HG03039 (cell line): ENCODE data around the gene NUBP2.

Experiments
- ATAC-seq: cut with Tn5 transposase; IDR thresholded peaks from one replicate; pipeline ENCODE4 v1.9.1; 2021; ENCODE audit warnings: mild to moderate bottlenecking, moderate library complexity; ENCODE audit not compliant: unreplicated experiment

NUBP2 gene

DNA sequence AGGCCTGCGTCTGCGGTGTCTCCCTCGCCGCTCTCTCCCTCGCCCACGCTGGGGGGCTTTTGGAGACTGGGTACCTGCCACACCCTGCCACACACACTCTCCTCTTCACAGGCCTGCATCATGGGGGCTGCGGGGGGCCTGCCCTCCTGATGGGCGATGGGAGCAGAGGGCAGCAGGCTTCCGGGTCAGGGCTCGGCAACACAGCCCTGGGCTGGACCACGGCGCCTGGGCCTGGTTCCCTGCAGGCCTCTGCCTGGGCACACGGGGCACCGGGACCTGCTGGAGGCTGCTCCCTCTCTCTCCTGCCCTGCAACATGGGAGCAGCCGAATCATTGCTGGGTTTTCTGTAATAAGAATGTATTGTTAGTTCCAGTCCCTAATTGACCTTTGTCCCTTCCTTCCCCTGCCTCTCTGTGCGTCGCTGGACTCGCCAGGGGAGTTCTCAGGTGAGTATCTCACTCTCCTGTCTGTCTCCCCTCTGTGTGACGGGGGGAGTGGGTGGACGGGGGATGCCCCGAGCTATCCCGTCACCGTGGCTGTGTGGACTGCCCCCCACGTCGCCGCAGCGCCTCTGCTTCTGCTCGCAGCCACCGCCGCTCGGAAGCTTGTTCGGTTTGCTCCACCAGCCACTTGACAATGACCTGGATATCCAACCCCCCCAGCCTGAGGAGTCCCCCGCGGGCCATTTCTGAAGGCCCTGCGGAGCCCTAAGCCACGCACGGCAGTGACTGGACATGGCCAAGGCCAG lies 24.9 kb upstream of the NUBP2 start:
- ATAC-seq, result no peak

- no peak for ATAC-seq
These were observed 23.8 kb upstream of the NUBP2 start for GRCh38 chr16:1758923-1759322.

DNA sequence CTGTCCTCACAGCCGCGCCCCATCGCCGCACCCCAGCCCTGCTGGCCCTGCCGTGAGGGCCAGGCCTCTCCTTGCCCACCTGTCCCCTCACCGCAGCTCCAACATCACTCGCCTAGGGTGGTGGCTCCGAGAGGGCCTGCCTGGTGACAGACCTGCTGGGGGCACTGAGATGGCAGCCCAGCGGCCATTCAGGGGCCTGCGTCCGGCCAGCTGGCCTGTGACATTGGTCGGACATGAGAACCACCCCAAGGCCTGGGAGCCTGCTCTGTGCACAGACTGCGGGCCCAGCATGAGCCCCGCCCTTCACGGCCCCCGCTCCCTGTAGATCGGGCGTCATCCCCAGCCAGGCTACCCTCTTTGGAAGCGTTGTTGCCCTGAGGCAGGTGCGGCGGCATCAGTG lies 23.2 kb upstream of the NUBP2 start:
- no peak for ATAC-seq

DNA sequence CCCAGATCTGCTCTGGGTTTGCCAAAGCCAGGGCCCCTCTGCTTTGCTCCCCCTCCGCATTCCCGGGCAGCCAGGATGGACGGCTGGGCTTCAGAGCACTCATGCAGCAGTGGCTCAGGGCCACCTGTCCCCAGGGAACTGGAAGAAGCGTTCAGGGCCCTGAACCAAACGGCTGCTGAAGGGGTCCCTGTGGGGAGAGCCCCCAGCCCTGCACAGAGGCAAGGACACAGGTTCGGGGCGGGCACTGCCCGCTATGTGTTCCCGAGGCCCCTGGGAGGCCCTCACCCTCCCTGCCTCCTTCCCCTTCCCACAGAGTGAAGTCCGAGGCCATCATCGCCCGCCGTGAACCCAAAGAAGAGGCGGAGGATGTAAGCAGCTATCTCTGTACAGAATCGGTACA lies 21.8 kb upstream of the NUBP2 start:
- ATAC-seq, result no peak

DNA sequence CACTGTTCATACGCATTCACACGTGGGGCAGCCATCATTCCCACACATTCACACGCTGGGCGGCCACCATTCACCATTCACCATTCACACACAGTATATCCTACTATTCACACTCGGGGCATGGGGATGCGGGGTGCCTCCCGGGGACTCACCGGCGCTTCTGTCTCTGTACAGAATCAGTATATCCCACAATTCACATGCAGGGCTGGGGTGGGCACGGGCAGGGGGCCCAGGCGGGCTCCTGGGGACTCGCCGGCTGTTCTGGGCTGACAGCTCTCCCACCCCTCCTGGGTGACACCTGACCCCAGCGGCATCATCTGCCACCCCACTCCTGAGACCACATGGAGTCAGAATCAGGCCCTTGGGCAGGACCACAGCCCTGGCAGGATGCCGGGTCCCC lies 21.0 kb upstream of the NUBP2 start:
- ATAC-seq, result no peak

GRCh38 chr16:1762196-1762878 lies 20.4 kb upstream of the NUBP2 start:
- ATAC-seq, result no peak

DNA sequence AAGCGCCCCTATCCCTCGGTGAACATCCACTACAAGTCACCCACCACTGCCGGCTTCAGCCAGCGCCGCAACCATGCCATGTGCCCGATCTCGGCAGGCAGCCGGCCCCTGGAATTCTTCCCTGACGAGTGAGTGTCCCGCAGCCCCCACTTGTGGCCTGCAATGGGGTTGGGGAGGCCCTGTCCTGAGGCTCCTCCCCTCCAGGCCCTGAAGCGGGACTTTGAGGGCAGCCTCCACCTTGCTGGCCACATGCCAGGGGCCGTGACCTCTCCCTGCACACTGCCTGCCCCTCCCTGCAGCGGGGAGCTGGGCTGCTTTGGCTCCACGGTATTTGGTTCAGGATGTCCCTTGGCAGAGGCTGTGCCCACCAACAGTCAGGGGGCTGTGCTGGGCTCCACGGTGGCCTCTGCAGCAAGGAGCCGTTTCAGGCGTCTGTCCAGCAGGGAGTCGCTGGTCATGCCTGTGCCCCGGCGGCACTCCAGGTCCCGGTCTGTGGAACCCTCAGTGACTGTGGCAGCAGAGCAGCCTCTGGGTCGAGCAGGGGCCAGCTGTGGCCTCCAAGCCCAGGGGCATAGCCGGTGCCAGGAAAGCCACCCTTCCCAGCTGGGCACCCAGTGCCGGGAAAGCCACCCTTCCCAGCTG lies 19.8 kb upstream of the NUBP2 start:
- no peak for ATAC-seq

DNA sequence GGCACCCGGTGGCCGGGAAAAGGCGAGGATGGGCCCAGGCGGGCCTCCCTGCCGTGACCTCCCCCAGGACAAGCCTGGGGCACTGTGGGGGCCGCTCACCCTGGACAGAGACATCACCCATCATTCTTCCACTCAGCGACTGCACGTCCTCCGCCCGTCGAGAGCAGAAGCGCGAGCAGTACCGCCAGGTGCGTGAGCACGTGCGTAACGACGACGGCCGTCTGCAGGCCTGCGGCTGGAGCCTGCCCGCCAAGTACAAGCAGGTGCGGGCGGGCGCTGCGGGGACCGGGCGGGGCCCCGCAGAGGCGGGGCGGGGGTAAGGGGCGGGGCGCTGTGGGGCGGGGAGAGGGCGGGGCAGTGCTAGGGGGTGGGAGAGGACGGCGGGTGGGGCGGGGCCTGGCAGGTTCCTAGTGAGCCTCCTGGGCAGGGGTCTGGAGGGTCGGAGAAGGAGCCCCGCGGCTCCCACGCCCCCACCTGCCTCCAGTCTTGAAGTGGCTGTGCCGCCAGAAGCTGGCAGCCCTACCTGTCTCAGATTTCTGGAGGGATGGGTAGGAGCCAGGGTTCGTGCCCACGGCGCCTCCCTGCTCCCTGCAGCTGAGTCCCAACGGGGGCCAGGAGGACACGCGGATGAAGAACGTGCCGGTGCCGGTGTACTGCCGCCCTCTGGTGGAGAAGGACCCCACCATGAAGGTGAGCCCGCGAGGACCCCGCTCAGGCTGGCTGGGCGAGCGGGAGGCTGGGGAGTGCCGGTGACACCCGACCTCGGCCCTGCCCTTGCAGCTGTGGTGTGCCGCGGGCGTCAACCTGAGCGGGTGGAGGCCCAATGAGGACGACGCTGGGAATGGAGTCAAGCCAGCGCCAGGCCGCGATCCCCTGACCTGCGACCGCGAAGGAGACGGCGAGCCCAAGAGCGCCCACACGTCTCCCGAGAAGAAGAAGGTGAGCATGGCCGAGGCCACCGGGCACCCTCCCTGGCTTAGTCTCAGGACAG lies 18.9 kb upstream of the NUBP2 start:
- no peak for ATAC-seq

GRCh38 chr16:1764971-1765370 lies 17.8 kb upstream of the NUBP2 start:
- no peak for ATAC-seq

DNA sequence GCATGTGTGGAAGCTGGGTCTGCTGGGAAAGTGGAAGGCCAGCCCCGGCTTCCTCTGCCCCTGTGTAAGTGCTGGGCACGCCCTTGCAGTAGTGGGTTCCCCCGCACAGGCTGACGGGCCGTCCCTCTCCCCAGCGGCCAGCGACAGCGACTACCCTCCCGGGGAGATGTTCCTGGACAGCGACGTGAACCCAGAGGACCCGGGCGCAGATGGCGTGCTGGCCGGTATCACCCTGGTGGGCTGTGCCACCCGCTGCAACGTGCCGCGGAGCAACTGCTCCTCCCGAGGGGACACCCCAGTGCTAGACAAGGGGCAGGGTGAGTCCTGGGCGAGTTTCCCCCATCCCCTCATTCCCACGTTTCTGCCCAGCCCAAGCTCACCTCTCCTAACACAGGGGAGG lies 16.9 kb upstream of the NUBP2 start:
- ATAC-seq, result no peak

DNA sequence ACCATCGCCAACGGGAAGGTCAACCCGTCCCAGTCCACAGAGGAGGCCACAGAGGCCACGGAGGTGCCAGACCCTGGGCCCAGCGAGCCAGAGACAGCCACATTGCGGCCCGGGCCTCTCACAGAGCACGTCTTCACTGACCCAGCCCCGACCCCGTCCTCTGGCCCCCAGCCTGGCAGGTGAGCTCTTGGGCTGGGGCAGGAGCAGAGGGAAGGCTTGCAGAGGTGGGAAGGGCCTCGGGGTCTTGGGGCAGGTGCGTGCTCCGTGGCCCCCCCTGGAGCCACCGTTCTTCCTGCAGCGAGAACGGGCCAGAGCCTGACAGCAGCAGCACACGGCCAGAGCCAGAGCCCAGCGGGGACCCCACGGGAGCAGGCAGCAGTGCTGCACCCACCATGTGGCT lies 16.5 kb upstream of the NUBP2 start:
- no peak for ATAC-seq

DNA sequence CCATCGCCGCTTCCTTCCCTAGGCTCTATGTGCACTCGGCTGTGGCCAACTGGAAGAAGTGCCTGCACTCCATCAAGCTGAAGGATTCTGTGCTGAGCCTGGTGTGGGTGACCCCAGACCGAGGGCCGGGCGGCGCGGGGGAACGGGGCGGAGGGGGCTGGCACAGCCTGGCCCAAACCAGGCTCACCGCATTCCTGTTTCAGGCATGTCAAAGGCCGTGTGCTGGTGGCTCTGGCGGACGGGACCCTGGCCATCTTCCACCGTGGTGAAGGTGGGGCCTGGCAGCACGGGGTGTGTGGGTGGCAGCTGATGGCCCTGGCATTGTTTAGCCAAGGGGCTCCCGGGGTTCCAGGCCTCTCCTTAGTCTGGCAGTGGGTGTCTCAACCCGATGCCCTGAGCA lies 16.1 kb upstream of the NUBP2 start:
- ATAC-seq, result no peak

- ATAC-seq, result no peak
These were observed 15.4 kb upstream of the NUBP2 start for GRCh38 chr16:1767116-1767994.

GRCh38 chr16:1768061-1768766 lies 14.5 kb upstream of the NUBP2 start:
- ATAC-seq, result no peak

DNA sequence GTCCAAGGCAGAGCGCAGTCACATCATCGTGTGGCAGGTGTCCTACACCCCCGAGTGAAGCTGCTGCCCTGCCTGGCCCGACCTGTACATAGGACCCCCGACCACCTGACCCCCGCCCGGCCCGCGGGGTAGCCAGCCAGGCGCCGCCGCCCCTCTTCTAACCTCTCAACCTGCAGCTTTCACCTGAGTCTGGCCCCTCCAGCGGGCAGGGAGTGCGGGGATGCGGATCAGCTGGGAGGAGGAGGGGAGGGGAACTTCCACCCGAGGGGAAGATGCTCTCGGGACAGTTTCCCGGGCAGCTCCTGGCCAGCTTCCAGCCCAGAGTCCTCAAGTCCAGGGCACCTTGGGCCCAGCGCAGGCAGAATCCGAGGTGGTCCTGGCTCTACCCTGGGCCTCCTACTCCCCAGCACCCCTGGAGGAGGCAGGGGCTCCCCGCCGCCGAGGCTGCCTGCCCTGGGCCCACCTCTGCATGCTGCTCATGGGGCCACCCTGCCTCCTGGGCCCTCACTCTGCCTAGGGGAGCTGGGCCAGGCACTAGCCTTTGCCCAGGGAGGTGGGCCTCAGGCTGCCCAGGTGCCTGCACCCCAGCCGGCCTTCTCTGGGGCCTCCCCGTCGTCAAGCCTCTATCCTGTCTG lies 13.9 kb upstream of the NUBP2 start:
- no peak for ATAC-seq

- no peak for ATAC-seq
These were observed 13.1 kb upstream of the NUBP2 start for GRCh38 chr16:1769402-1770300.

GRCh38 chr16:1770328-1771187 lies 12.2 kb upstream of the NUBP2 start:
- ATAC-seq, result no peak
